T-cell (primary cell): ENCODE data around the gene GLB1L. TPM values are rescaled to one million over a fixed set of nuclear protein-coding genes. Genes with fewer than 3 reads are reported as not detected.

Source experiments
- ATAC-seq, 4 experiments: fragments of 200-7000 bp in 3 of 4; fragments of 150-1000 bp in 1 of 4; cut with Tn5 transposase; replicated peaks in 1 of 4; 1 replicate in 3 of 4; 2 replicates in 1 of 4; pipeline ENCODE4 v1.10.0; 2021; ENCODE audit warnings: moderate library complexity in 3 of 4, mild to moderate bottlenecking in 2 of 4, moderate number of reproducible peaks in 1 of 4
- CTCF ChIA-PET, 2 donors: fragments of 300-600 bp; sonication (Branson Sonifier 250); formaldehyde crosslinking; loops; one replicate each; lab custom pipeline; 2022; ENCODE audit warnings: antibody characterized with exemption in 2 of 2; lab: Charles Lee
- POLR2A ChIA-PET, 2 donors: fragments of 300-600 bp; sonication (Branson Sonifier 250); formaldehyde crosslinking; loops; one replicate each; lab custom pipeline; 2022; ENCODE audit warnings: antibody characterized with exemption in 2 of 2; lab: Charles Lee
- DNase-seq, 35 experiments: peaks; one replicate each; pipeline versions ENCODE4 v3.0.0 to v3.0.0-alpha.2; 2013 to 2023
- H3K27ac ChIP-seq: one replicate; pipeline ENCODE4 v1.5.1; 2013; ENCODE audit warnings: low read length
- H3K27me3 ChIP-seq, 2 experiments: replicated peaks in 1 of 2; 1 replicate in 1 of 2; 2 replicates in 1 of 2; pipeline versions ENCODE4 v1.6.1 to v1.7.0; 2013; ENCODE audit warnings: low read length in 1 of 2, mixed read lengths in 1 of 2; ENCODE audit not compliant: control insufficient read depth in 2 of 2, insufficient read depth in 2 of 2; ENCODE audit errors: extremely low read depth in 1 of 2
- H3K36me3 ChIP-seq, 2 donors: 1 replicate in 1 of 2; 2 replicates in 1 of 2; pipeline versions ENCODE4 v1.6.1 to v1.7.0; 2013; ENCODE audit warnings: low read length in 1 of 2; ENCODE audit not compliant: control insufficient read depth in 2 of 2, insufficient read depth in 1 of 2; ENCODE audit errors: extremely low read depth in 1 of 2
- H3K4me1 ChIP-seq, 2 experiments: 1 replicate in 1 of 2; 2 replicates in 1 of 2; pipeline versions ENCODE4 v1.6.1 to v1.7.0; 2013; ENCODE audit warnings: low read length in 2 of 2, mixed read lengths in 1 of 2; ENCODE audit not compliant: insufficient read depth in 2 of 2, control insufficient read depth in 1 of 2; ENCODE audit errors: extremely low read depth in 1 of 2
- H3K4me3 ChIP-seq, 2 donors: 1 replicate in 1 of 2; 2 replicates in 1 of 2; pipeline versions ENCODE4 v1.5.1 to v1.7.0; 2013; ENCODE audit warnings: mild to moderate bottlenecking in 2 of 2, low read length in 1 of 2, moderate library complexity in 1 of 2; ENCODE audit not compliant: control insufficient read depth in 1 of 2; ENCODE audit errors: extremely low read depth in 1 of 2
- H3K9me3 ChIP-seq: 2 replicates; pipeline ENCODE4 v1.7.0; 2013
- H3K27ac Mint-ChIP-seq, 2 donors: one replicate each; pipeline ENCODE4 v1.8.0; 2020 to 2021; ENCODE audit warnings: mild to moderate bottlenecking in 2 of 2, mixed read lengths in 2 of 2
- H3K27me3 Mint-ChIP-seq, 2 donors: one replicate each; pipeline ENCODE4 v1.8.0; 2021 to 2022; ENCODE audit warnings: mixed read lengths in 2 of 2
- H3K36me3 Mint-ChIP-seq: one replicate; pipeline ENCODE4 v1.8.0; 2021; ENCODE audit warnings: mixed read lengths
- H3K4me1 Mint-ChIP-seq, 3 donors: one replicate each; pipeline ENCODE4 v1.8.0; 2020 to 2022; ENCODE audit warnings: mixed read lengths in 3 of 3, mild to moderate bottlenecking in 1 of 3
- H3K4me3 Mint-ChIP-seq, 3 donors: one replicate each; pipeline ENCODE4 v1.8.0; 2020 to 2022; ENCODE audit warnings: mild to moderate bottlenecking in 3 of 3, mixed read lengths in 3 of 3, moderate library complexity in 3 of 3
- H3K9me3 Mint-ChIP-seq, 3 donors: one replicate each; pipeline ENCODE4 v1.8.0; 2020 to 2022; ENCODE audit warnings: mixed read lengths in 3 of 3
- WGBS: methylation state at CpG from one replicate; pipeline ENCODE4 v1.1.5; 2013; ENCODE audit warnings: missing lambda C conversion rate; ENCODE audit not compliant: insufficient coverage; 5-methylcytosine and 5-hydroxymethylcytosine counted together
- total RNA-seq, 35 experiments: library from RNA in 6 of 35; stranded (reverse) in 6 of 35; fragments of 120-200 nt in 1 of 35; gene quantifications; one replicate each; pipeline versions ENCODE4 v1.2.1 to v1.2.4 and lab custom pipeline; 2013 to 2026

Gene GLB1L
- total RNA-seq, 5 donors from 2014 or later (not counting 1 experiment from before 2014, with no cell fraction given), result 1.1 to 3.0 (median 1.8) TPM

GRCh38 chr2:219291394-219291793 lies 46.1 kb upstream of the GLB1L start:
- H3K4me3 ChIP-seq, result no peak overlapping the region
- Mint-ChIP-seq H3K36me3 (no peaks in the 10 kb centered on the region), H3K27ac (no peak overlapping the region), H3K4me1 (peaks cover 9 to 24% (median 16%) of the 10 kb centered on the region in 3 donors), H3K9me3 (no peaks in the 10 kb centered on the region), H3K4me3 (no peak overlapping the region), H3K27me3 (no peaks in the 10 kb centered on the region)
- H3K9me3 ChIP-seq, result no peaks in the 10 kb centered on the region
- H3K4me1 ChIP-seq, result peaks cover 0 to 14% of the 10 kb centered on the region in 2 experiments
- CTCF ChIA-PET, result interaction anchor here (0.6 to 11.0 kb wide), 5 partner anchors 10 to 134 kb away, joined by 3 to 116 read pairs (median 3); partner anchors contain the start of gene DNAJB2 (in 1 of the 2)
- WGBS, result 67% methylated on average over 1 of the region's 7 CpGs
- POLR2A ChIA-PET, result interaction anchor here (1.2 to 1.3 kb wide), 2 partner anchors 9 to 10 kb away, joined by 4 to 5 read pairs; no protein-coding TSS in a partner anchor
- H3K36me3 ChIP-seq, result peaks cover 0 to 3% of the 10 kb centered on the region in 2 donors
- DNase-seq (no peak), ATAC-seq (no peak)
- H3K27ac ChIP-seq, result no peak overlapping the region
- no peaks in the 10 kb centered on the region for H3K27me3 ChIP-seq

- no peak overlapping the region for H3K4me3 ChIP-seq
- ChIA-PET POLR2A (interaction anchor here in 1 of 2 donors (1.3 kb wide), 1 partner anchor 9 kb away, joined by 5 read pairs; no protein-coding TSS in a partner anchor), CTCF (interaction anchor here (0.7 to 11.0 kb wide), 3 partner anchors 10 to 204 kb away, joined by 3 to 116 read pairs (median 3); partner anchors contain the start of gene DNAJB2 (in 2 of the 2))
- no peaks in the 10 kb centered on the region for H3K27me3 ChIP-seq
- Mint-ChIP-seq H3K27ac (no peak overlapping the region), H3K9me3 (no peaks in the 10 kb centered on the region), H3K36me3 (no peaks in the 10 kb centered on the region), H3K4me3 (no peak overlapping the region), H3K27me3 (no peaks in the 10 kb centered on the region), H3K4me1 (peaks cover 6 to 17% (median 11%) of the 10 kb centered on the region in 3 donors)
- peaks cover 0 to 9% of the 10 kb centered on the region in 2 donors for H3K36me3 ChIP-seq
- 85% methylated on average over 16 of the region's 16 CpGs for whole genome bisulfite sequencing
- no peak for ATAC-seq
- no peaks in the 10 kb centered on the region for H3K9me3 ChIP-seq
- peaks cover 0 to 15% of the 10 kb centered on the region in 2 experiments for H3K4me1 ChIP-seq
- DNase-seq, result no peak
- H3K27ac ChIP-seq, result no peak overlapping the region
These were observed 45.3 kb upstream of the GLB1L start for GRCh38 chr2:219290381-219291171.

- Mint-ChIP-seq H3K27me3 (no peaks in the 10 kb centered on the region), H3K9me3 (no peaks in the 10 kb centered on the region), H3K36me3 (peaks cover 4% of the 10 kb centered on the region), H3K4me3 (no peak overlapping the region), H3K27ac (no peak overlapping the region), H3K4me1 (peaks cover 3 to 14% (median 8%) of the 10 kb centered on the region in 3 donors)
- DNase-seq, result no peak
- Histone ChIP-seq H3K36me3 (peaks cover 1 to 17% of the 10 kb centered on the region in 2 donors), H3K4me1 (peaks cover 0 to 10% of the 10 kb centered on the region in 2 experiments), H3K27me3 (no peaks in the 10 kb centered on the region), H3K9me3 (no peaks in the 10 kb centered on the region), H3K4me3 (no peak overlapping the region), H3K27ac (no peak overlapping the region)
- CTCF ChIA-PET, result interaction anchor here (0.8 to 11.0 kb wide), 2 partner anchors 9 to 11 kb away, joined by 3 to 116 read pairs; partner anchors contain the start of gene DNAJB2 (in 2 of the 2)
- POLR2A ChIA-PET, result no interaction called here
- 79% methylated on average over 6 of the region's 16 CpGs for WGBS
- no peak for ATAC-seq
These were observed 44.5 kb upstream of the GLB1L start for GRCh38 chr2:219289537-219290361.

GRCh38 chr2:219289195-219289536 lies 43.9 kb upstream of the GLB1L start:
- peaks cover 0 to 5% of the 10 kb centered on the region in 2 experiments for H3K4me1 ChIP-seq
- 76% methylated on average over 6 of the region's 6 CpGs for WGBS
- Mint-ChIP-seq H3K4me3 (no peak overlapping the region), H3K27me3 (no peaks in the 10 kb centered on the region), H3K36me3 (peaks cover 4% of the 10 kb centered on the region), H3K9me3 (no peaks in the 10 kb centered on the region), H3K27ac (no peak overlapping the region), H3K4me1 (peaks cover 3 to 10% (median 5%) of the 10 kb centered on the region in 3 donors)
- no peaks in the 10 kb centered on the region for H3K9me3 ChIP-seq
- no peak for ATAC-seq
- POLR2A ChIA-PET, result no interaction called here
- no peak for DNase-seq
- peaks cover 7 to 23% of the 10 kb centered on the region in 2 donors for H3K36me3 ChIP-seq
- no peak overlapping the region for H3K4me3 ChIP-seq
- CTCF ChIA-PET, result interaction anchor here in 1 of 2 donors (0.8 kb wide), 1 partner anchor 17 kb away, joined by 9 read pairs; no protein-coding TSS in a partner anchor
- H3K27me3 ChIP-seq, result no peaks in the 10 kb centered on the region
- H3K27ac ChIP-seq, result no peak overlapping the region

GRCh38 chr2:219287580-219288265 lies 42.5 kb upstream of the GLB1L start:
- WGBS, result 88% methylated on average over 8 of the region's 10 CpGs
- ChIA-PET POLR2A (interaction anchor here in 1 of 2 donors (0.7 kb wide), 1 partner anchor 91 kb away, joined by 3 read pairs; no protein-coding TSS in a partner anchor), CTCF (no interaction called here)
- Mint-ChIP-seq H3K4me1 (peaks cover 8 to 11% (median 9%) of the 10 kb centered on the region in 3 donors), H3K27ac (peak overlapping the region in 1 of 2 donors; percentile 28), H3K9me3 (no peaks in the 10 kb centered on the region), H3K36me3 (peaks cover 13% of the 10 kb centered on the region), H3K27me3 (no peaks in the 10 kb centered on the region), H3K4me3 (no peak overlapping the region)
- Histone ChIP-seq H3K27ac (no peak overlapping the region), H3K36me3 (peaks cover 15 to 37% of the 10 kb centered on the region in 2 donors), H3K9me3 (no peaks in the 10 kb centered on the region), H3K4me1 (peaks cover 0 to 3% of the 10 kb centered on the region in 2 experiments), H3K27me3 (no peaks in the 10 kb centered on the region), H3K4me3 (no peak overlapping the region)
- no peak for ATAC-seq
- no peak for DNase-seq
